GM21367 (cell line): ENCODE measurements around the gene PSKH1.

Source experiments
- ATAC-seq: cut with Tn5 transposase; IDR thresholded peaks from one replicate; pipeline ENCODE4 v1.9.1; 2021; ENCODE audit not compliant: unreplicated experiment

PSKH1 gene

DNA sequence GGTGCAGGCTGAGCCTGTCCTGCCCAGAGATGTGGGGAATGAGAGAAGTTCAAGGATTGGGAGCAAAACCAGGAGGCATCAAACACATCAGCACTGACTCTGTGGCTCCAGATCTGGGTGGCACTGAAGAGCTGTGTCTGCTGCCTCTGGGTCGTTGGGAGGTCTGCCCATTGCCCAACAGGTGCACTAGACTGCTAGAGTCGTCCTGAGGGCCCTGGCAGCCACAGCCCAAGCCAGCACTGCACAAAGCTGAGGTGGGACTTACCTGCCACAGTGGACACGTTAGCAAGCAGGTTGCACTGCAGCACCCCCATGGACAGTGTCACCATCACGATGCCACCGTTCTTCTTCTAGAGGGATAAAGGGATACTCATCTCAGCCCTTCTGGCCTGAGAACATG, 84.0 kb downstream of the PSKH1 start:
- ATAC-seq = no peak

GRCh38 chr16:67977469-67978227, 84.6 kb downstream of the PSKH1 start:
- no peak for ATAC-seq
